GM12878 (cell line): ENCODE results near the gene CMSS1.

Experiments
- ETV6 ChIP-seq, 2 experiments: fragments of 450-650 bp in 1 of 2; IDR thresholded peaks in 1 of 2; conservative IDR thresholded peaks in 1 of 2; 2 replicates each; pipeline ENCODE4 v1.6.1; 2014; ENCODE audit warnings: antibody characterized with exemption in 1 of 2, borderline replicate concordance in 1 of 2, low read depth in 1 of 2, mild to moderate bottlenecking in 1 of 2, moderate library complexity in 1 of 2
- EZH2 ChIP-seq: IDR thresholded peaks from 2 replicates; pipeline ENCODE4 v1.6.1; 2012; ENCODE audit warnings: low read depth, mild to moderate bottlenecking, control low read depth, inconsistent platforms, low read length, borderline replicate concordance; ENCODE audit not compliant: control insufficient read depth
- HDAC6 ChIP-seq: fragments of 200-600 bp; sonication (generic); IDR thresholded peaks from one replicate; pipeline ENCODE4 v1.8.0; 2017; ENCODE audit warnings: antibody characterized with exemption; ENCODE audit not compliant: unreplicated experiment
- NR2C2 ChIP-seq: IDR thresholded peaks from 2 replicates; pipeline ENCODE4 v1.6.1; 2011; ENCODE audit warnings: borderline replicate concordance, low read depth; ENCODE audit not compliant: control insufficient read depth, insufficient read length
- PBX3 ChIP-seq: IDR thresholded peaks from 2 replicates; pipeline ENCODE4 v1.6.1; 2011; ENCODE audit warnings: mild to moderate bottlenecking, low read depth, low read length, moderate library complexity; ENCODE audit not compliant: insufficient replicate concordance
- POLR2A ChIP-seq: IDR thresholded peaks from 2 replicates; pipeline ENCODE4 v1.6.1; 2011; ENCODE audit warnings: low read depth, mild to moderate bottlenecking, low read length
- RCOR1 ChIP-seq: conservative IDR thresholded peaks from 2 replicates; pipeline ENCODE4 v1.6.1; 2012; ENCODE audit warnings: low read depth, low read length, improper control_type of control experiment
- SMC3 ChIP-seq: IDR thresholded peaks from 2 replicates; pipeline ENCODE4 v1.6.1; 2011; ENCODE audit warnings: low read length, improper control_type of control experiment, borderline replicate concordance
- USF1 ChIP-seq: IDR thresholded peaks from 2 replicates; pipeline ENCODE4 v1.6.1; 2011; ENCODE audit warnings: borderline replicate concordance, low read depth, mild to moderate bottlenecking, moderate library complexity, mixed read lengths, low read length; ENCODE audit not compliant: insufficient read depth; ENCODE audit errors: extremely low read length
- ZNF274 ChIP-seq: IDR thresholded peaks from one replicate; pipeline ENCODE4 v1.8.0; 2011; ENCODE audit not compliant: insufficient read length, insufficient read depth
- TF ChIP-seq, protein P1 (sequence below), 3 experiments: IDR thresholded peaks in 2 of 3; conservative IDR thresholded peaks in 1 of 3; 2 replicates each; pipeline ENCODE4 v1.5.1; 2011; ENCODE audit warnings: low read depth in 3 of 3, low read length in 3 of 3, mild to moderate bottlenecking in 3 of 3, control low read depth in 2 of 3, moderate library complexity in 2 of 3, inconsistent platforms in 1 of 3, mixed read lengths in 1 of 3; ENCODE audit not compliant: control insufficient read depth in 2 of 3, insufficient read depth in 1 of 3; ENCODE audit errors: extremely low read depth in 1 of 3

- TF ChIP-seq NR2C2 (no peak), PBX3 (no peak), ZNF274 (no peak), POLR2A (no peak), ETV6 (conservative IDR thresholded peaks at IDR 0.05 in 1 of 2, IDR thresholded peaks at IDR 0.05 in 1 of 2; ENCODE audit: borderline replicate concordance in 1 of 2, low read depth in 1 of 2) (no peak), RCOR1 (no peak), USF1 (no peak), HDAC6 (no peak), SMC3 (no peak), EZH2 (no peak)
- TF ChIP-seq, protein P1, sequence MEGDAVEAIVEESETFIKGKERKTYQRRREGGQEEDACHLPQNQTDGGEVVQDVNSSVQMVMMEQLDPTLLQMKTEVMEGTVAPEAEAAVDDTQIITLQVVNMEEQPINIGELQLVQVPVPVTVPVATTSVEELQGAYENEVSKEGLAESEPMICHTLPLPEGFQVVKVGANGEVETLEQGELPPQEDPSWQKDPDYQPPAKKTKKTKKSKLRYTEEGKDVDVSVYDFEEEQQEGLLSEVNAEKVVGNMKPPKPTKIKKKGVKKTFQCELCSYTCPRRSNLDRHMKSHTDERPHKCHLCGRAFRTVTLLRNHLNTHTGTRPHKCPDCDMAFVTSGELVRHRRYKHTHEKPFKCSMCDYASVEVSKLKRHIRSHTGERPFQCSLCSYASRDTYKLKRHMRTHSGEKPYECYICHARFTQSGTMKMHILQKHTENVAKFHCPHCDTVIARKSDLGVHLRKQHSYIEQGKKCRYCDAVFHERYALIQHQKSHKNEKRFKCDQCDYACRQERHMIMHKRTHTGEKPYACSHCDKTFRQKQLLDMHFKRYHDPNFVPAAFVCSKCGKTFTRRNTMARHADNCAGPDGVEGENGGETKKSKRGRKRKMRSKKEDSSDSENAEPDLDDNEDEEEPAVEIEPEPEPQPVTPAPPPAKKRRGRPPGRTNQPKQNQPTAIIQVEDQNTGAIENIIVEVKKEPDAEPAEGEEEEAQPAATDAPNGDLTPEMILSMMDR (IDR thresholded peaks at IDR 0.05 in 2 of 3, conservative IDR thresholded peaks at IDR 0.05 in 1 of 3; ENCODE audit: control insufficient read depth in 2 of 3, extremely low read depth in 1 of 3, insufficient read depth in 1 of 3, low read depth in 3 of 3, low read length in 3 of 3), result no peak
These were observed 154.1 kb downstream of the CMSS1 start for GRCh38 chr3:99971761-99972160.
